Esophagus (tissue), 2 donors: Measurements from ENCODE around the gene PRR35. TPM values are rescaled to one million over a fixed set of nuclear protein-coding genes. Genes with fewer than 3 reads are reported as not detected.

Experiments used
- H3K27ac ChIP-seq, 2 donors: one replicate each; pipeline ENCODE4 v1.5.1; 2013; ENCODE audit warnings: low read depth in 2 of 2, mild to moderate bottlenecking in 2 of 2, inconsistent platforms in 1 of 2, low read length in 1 of 2, moderate library complexity in 1 of 2
- H3K27me3 ChIP-seq, 2 donors: one replicate each; pipeline ENCODE4 v1.6.1; 2013; ENCODE audit warnings: low read length in 2 of 2, control low read depth in 1 of 2, mild to moderate bottlenecking in 1 of 2; ENCODE audit not compliant: insufficient read depth in 2 of 2, control insufficient read depth in 1 of 2
- H3K36me3 ChIP-seq, 2 donors: one replicate each; pipeline ENCODE4 v1.6.1; 2013; ENCODE audit warnings: low read length in 1 of 2; ENCODE audit not compliant: control insufficient read depth in 2 of 2, insufficient read depth in 2 of 2
- H3K4me1 ChIP-seq, 2 donors: one replicate each; pipeline ENCODE4 v1.6.1; 2013; ENCODE audit warnings: low read length in 1 of 2; ENCODE audit not compliant: control insufficient read depth in 2 of 2, insufficient read depth in 2 of 2
- H3K4me3 ChIP-seq, 2 donors: one replicate each; pipeline ENCODE4 v1.5.1; 2013; ENCODE audit warnings: low read length in 2 of 2, mild to moderate bottlenecking in 2 of 2, low read depth in 1 of 2, moderate library complexity in 1 of 2
- H3K9me3 ChIP-seq, 2 donors: one replicate each; pipeline ENCODE4 v1.6.1; 2013; ENCODE audit warnings: mild to moderate bottlenecking in 2 of 2, low read depth in 1 of 2, low read length in 1 of 2, moderate library complexity in 1 of 2; ENCODE audit not compliant: control insufficient read depth in 2 of 2, insufficient read depth in 1 of 2
- WGBS, 2 donors: extraction: QIAGEN DNeasy Blood & Tissue Kit; methylation state at CpG; one replicate each; pipeline ENCODE4 v1.1.7; 2013; 5-methylcytosine and 5-hydroxymethylcytosine counted together
- polyA plus RNA-seq, 2 donors: library from polyadenylated mRNA; stranded (reverse); fragments of 200-250 nt; gene quantifications; one replicate each; pipeline ENCODE4 v1.2.3, GENCODE V29; 2013
- donor health status: healthy with polysubstance abuse.
- donor health status: Bipolar disorder and iron deficiency.

Gene PRR35
- polyA plus RNA-seq, 2 donors: 0.01 to 0.24 TPM

DNA sequence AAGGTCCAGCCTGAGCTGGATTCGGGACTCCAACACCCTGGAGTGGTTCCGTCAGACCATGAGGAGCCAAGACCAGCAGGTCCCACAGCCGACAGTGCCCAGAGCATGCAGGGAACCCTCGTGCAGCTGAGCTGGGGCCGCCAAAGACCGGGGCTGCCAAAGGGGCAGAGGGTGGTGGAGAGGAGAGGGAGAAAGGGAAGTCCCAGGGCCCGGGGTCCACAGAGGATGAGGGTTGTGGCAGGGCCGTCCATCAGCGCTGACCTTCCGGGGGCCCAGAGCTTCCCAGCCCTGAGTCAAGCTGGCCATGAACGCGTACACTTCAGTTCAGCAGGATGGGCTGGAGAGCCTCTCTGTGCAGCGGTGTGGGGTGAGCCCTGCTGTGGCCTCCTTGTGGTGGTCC is 39.3 kb upstream of the PRR35 start:
- Histone ChIP-seq H3K27ac (no peak overlapping the region), H3K36me3 (peaks cover 0 to 20% of the 10 kb centered on the region in 2 donors), H3K4me1 (peaks cover 3 to 20% of the 10 kb centered on the region in 2 donors), H3K9me3 (no peaks in the 10 kb centered on the region), H3K27me3 (no peaks in the 10 kb centered on the region), H3K4me3 (no peak overlapping the region)
- WGBS, 2 donors: 91% methylated on average over 13 of the region's 13 CpGs

DNA sequence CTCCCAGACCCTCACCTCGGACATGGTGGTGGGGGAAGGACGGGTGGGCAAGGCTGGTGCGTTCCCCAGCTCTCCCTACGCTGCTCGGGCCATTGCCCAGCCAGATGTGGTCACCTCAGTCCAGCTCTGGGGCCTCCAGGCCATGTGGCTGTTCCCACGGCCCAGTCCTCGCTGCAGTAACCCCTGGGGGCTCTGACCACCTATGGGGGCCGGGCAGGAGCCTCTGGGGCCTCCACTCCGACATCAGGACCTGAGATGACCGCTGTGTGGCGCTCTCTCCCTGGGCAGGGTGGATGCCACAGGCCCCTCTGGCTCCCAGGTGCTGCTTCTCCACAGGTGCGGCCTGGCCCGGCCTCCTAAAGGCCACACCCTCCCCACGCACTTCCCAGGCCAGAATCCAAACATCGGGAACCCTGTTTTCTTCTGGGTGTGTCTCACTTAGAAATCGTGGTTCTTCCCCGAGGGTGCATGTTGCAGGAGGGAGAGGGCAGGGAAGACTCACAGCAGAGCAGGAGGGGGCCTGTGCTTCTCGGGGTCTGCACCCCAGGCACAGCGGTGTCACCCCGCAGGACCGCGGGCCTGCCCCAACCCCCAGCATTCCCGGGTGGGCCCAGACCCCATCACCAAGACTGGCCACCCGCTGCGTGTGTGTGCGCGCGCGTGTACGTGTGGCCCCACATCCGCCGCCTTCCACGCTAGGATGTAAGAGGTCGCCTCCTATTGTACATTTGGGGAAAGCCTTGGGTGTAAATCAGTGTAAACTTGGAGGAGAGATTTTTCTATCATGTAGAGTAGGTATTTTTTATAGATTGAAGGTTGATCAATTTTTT is 38.6 kb upstream of the PRR35 start:
- 62 to 64% methylated on average over 34 of the region's 34 CpGs for WGBS, 2 donors
- H3K36me3 ChIP-seq: peaks cover 0 to 20% of the 10 kb centered on the region in 2 donors
- H3K27ac ChIP-seq: no peak overlapping the region

DNA sequence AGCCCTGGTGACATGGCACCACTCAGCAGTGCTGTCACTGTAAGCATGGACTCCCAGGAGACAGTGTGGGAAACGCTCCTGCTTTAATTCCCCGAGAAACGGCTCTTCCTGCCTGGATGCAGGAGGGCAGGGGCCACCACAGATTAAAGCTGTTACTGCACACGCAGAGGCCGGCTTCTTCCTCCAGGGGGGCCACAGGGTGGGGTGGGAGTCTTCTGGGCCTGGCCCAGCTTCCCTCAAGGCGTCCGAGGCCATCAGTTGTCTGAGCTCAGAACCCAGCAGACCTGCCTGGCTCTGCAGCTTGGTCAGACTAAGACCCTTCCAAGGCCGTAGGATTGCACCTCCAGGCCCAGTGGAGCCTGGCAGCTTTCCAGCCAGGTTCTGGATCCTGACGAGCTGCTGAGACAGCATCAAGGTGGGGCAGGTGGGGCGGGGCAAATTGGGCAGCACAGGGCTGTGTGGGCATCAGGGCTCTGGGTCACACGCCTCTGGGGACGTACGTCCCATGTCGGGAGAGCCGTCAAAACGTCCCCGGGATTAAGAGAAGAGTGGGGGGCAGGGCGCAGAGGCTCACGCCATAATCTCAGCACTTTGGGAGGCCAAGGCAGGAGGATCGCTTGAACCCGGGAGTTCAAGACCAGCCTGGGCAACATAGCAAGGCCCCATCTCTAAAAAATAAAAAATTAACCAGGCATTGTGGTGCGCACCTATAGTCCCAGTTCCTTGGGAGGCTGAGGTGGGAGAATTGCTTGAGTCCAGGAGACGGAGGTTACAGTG is 37.7 kb upstream of the PRR35 start:
- peaks cover 0 to 20% of the 10 kb centered on the region in 2 donors for H3K36me3 ChIP-seq
- no peaks in the 10 kb centered on the region for H3K27me3 ChIP-seq
- peaks cover 6 to 27% of the 10 kb centered on the region in 2 donors for H3K4me1 ChIP-seq
- 65 to 67% methylated on average over 23 of the region's 23 CpGs for WGBS, 2 donors
- no peaks in the 10 kb centered on the region for H3K9me3 ChIP-seq
- H3K27ac ChIP-seq: no peak overlapping the region
- H3K4me3 ChIP-seq: no peak overlapping the region

More for the DNA sequence above, 38.6 kb upstream of the PRR35 start:
- peaks cover 6 to 27% of the 10 kb centered on the region in 2 donors for H3K4me1 ChIP-seq
- no peaks in the 10 kb centered on the region for H3K9me3 ChIP-seq
- H3K4me3 ChIP-seq: no peak overlapping the region
- H3K27me3 ChIP-seq: no peaks in the 10 kb centered on the region

- no peaks in the 10 kb centered on the region for H3K27me3 ChIP-seq
- H3K4me1 ChIP-seq: peaks cover 6 to 27% of the 10 kb centered on the region in 2 donors
- no peak overlapping the region for H3K27ac ChIP-seq
- WGBS, 2 donors: 91 to 95% methylated on average over 22 of the region's 22 CpGs
- no peaks in the 10 kb centered on the region for H3K9me3 ChIP-seq
- H3K4me3 ChIP-seq: no peak overlapping the region
- H3K36me3 ChIP-seq: peaks cover 0 to 20% of the 10 kb centered on the region in 2 donors
Observed at GRCh38 chr16:523097-523741, 37.0 kb upstream of the PRR35 start.

DNA sequence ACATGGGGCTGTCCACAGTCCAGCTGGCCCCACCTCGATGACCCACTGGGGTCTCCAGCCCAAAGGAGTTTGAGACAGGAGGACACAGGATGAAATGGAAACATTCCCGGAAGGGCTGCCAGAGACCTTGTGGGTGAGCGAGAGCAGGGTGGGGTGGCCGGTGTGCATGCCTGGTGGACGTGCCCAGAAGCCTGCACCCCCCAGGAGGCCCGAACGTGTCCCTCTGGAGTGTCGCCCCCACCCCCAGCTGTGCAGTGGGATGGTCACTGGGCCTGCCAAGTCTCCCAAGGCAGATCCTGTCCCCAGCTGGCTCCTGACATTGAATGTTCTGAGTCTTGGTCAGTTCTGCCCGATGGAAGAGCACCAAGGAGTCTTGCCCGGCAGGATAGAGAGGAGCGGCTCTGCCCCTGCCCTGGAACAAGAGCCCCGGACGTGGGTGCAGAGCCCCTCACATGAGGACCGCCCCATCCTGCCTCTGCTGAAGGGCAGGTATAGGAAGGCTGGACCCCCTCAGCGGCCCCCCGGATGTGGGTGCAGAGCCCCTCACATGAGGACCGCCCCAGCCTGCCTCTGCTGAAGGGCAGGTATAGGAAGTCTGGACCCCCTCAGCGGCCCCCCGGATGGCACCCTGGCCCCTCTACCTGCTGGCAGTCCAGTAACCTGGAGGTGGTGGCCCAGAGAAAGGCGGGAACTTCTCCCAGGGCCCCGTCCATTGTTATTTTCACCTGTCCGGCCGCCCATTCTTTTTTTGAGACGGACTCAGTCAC is 35.7 kb upstream of the PRR35 start:
- no peaks in the 10 kb centered on the region for H3K27me3 ChIP-seq
- H3K4me3 ChIP-seq: no peak overlapping the region
- peaks cover 11 to 36% of the 10 kb centered on the region in 2 donors for H3K4me1 ChIP-seq
- peaks cover 0 to 16% of the 10 kb centered on the region in 2 donors for H3K36me3 ChIP-seq
- WGBS, 2 donors: 77 to 81% methylated on average over 24 of the region's 24 CpGs
- no peak overlapping the region for H3K27ac ChIP-seq
- H3K9me3 ChIP-seq: no peaks in the 10 kb centered on the region

DNA sequence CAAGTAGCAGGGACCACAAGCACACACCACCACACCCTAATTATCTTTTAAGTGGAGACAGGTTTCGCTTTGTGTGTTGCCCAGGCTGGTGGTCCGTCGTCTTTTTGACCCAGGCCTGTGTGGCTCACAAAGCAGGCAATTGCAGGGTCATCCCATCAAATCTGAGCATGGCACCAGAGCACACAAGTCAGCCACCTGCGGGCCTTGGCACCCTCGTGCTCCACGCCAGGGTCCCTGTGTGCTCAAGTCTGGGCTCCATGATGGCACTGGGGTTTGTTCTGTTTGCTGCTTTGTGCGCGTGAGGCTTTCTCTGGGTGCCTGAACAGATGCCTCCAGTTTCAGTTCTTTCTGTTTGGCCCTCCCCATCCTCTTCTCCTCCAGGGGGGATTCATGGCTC is 35.1 kb upstream of the PRR35 start:
- peaks cover 17 to 43% of the 10 kb centered on the region in 2 donors for H3K4me1 ChIP-seq
- peaks cover 0 to 10% of the 10 kb centered on the region in 2 donors for H3K36me3 ChIP-seq

DNA sequence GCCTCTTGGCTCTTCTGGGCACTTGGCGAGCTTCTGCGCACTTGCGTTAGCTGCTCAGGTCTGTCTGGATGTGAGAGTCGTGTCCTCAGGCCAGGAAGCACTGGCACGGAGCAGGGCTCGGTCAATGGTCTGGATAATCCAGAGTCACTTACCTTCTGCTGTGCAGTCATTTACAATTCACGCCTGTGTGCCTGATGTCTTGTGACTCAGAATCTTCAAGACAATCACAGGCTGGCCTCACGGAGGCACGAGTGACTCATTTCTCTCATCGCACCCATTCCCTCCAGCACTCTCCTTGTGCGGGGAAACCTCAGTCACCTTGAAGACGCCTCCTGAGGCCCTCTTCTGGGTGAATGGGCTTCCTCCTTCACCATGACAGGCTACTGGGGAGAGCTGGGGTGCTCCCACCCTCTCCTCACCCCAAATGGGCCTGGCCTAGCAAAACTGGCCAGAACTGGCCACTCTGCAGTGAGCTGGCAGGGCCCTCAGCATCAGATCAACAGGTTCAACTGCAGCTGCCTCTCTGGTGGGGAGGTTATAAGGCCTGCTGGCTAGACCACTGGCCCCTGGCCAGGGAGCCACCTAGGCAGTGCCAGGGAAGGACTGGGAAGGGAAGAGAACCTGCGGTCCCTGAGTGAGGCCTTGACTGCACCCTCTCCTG is 34.5 kb upstream of the PRR35 start:
- no peaks in the 10 kb centered on the region for H3K27me3 ChIP-seq
- H3K4me3 ChIP-seq: peak overlapping the region; percentile 75 to 93
- H3K9me3 ChIP-seq: no peaks in the 10 kb centered on the region
- 42 to 56% methylated on average over 13 of the region's 13 CpGs for WGBS, 2 donors
- H3K4me1 ChIP-seq: peaks cover 22 to 48% of the 10 kb centered on the region in 2 donors
- H3K27ac ChIP-seq: peak overlapping the region; percentile 96 to 99
- peaks cover 0 to 5% of the 10 kb centered on the region in 2 donors for H3K36me3 ChIP-seq

More for the DNA sequence above, 35.1 kb upstream of the PRR35 start:
- H3K27me3 ChIP-seq: no peaks in the 10 kb centered on the region
- 81 to 85% methylated on average over 8 of the region's 8 CpGs for WGBS, 2 donors
- no peak overlapping the region for H3K4me3 ChIP-seq
- no peaks in the 10 kb centered on the region for H3K9me3 ChIP-seq
- H3K27ac ChIP-seq: peak overlapping the region; percentile 76 to 99

DNA sequence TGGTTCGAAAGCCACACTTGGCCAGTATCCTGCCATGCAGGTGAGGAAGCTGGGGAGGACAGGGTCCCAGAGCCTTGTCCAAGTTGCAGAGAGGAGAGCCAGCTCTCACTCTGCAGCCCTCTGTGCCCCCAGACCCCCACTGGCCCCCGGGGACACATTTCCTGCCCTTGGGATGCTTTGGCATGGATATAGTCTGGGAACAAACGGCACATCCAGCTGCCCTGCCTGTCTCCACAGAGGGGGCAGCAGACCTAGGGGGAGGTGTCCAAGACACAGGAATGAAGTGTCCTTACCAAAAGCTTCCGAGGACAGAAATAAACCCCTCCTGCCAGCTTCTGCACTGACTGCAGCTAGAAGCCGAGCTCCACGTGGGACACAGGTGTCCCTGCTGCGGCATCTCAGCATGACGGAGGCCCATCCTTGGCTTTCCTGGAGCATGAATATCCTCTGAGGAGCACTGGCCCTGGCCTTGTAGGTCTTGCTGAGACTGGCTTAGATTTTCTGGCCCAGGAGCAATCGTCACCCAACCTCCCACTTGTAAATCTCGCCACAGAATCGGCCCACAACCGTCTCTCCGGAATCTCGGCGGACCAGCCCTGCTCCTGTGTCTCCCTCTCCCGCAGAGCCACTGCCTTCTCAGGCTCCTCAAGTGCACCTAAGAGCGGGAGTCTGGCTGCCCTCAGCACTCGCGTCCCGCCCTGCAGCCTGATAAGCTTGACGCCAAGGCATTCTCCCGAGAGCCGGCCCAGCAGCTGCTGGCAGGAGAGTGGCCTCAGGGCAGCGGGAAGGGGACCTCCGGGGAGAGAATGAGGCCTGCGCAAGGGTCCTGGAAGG is 33.8 kb upstream of the PRR35 start:
- 5 to 6% methylated on average over 26 of the region's 26 CpGs for WGBS, 2 donors

More for the DNA sequence above, 33.8 kb upstream of the PRR35 start:
- H3K9me3 ChIP-seq: no peaks in the 10 kb centered on the region
- peak overlapping the region; percentile 96 to 99 for H3K27ac ChIP-seq
- peaks cover 23 to 48% of the 10 kb centered on the region in 2 donors for H3K4me1 ChIP-seq
- peak overlapping the region; percentile 75 to 93 for H3K4me3 ChIP-seq
- H3K27me3 ChIP-seq: no peaks in the 10 kb centered on the region
- no peaks in the 10 kb centered on the region for H3K36me3 ChIP-seq
